Activated CD4-positive, CD25-positive, alpha-beta regulatory T cell treated with anti-CD3 and anti-CD28 coated beads, Interleukin-2, amount 50 U/mL, for 24 hours (primary cell): Measurements from ENCODE around the gene C16orf46.

Source experiments
- ATAC-seq, 2 donors: fragments of 150-1000 bp; cut with Tn5 transposase; one replicate each; pipeline ENCODE4 v1.10.0; 2021; ENCODE audit warnings: mild to moderate bottlenecking in 1 of 2, moderate library complexity in 1 of 2

The C16orf46 gene

DNA sequence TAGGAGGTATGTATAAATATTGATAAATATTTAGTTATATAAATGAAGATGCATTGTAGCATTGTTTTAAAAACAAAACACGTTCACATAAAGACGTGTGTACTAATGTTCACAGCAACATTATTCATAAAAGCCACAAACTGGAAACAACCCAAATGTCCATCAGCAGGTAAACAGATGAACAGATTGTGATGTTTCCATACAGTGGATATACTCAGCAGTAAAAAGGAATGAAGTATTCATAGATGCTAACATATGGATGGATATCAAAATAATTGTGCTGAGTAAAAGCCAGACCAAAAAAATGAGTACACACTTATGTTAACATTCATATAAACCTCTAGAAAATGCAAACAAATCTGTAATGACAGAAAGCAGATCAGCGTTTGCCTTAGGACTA lies 64.1 kb downstream of the C16orf46 start:
- no peak for ATAC-seq
